Pancreas (tissue), 10 donors: ENCODE results near the gene EIF2AK2. TPM values are rescaled to one million over a fixed set of nuclear protein-coding genes. Genes with fewer than 3 reads are reported as not detected.

Experiments
- ATAC-seq, 4 donors: fragments of 200-7000 bp; cut with Tn5 transposase; one replicate each; pipeline versions ENCODE4 v1.8.0 to v1.9.1; 2020; ENCODE audit warnings: mild to moderate bottlenecking in 4 of 4, moderate library complexity in 4 of 4
- DNase-seq, 6 donors: peaks; one replicate each; pipeline ENCODE4 v3.0.0-alpha.2; 2020
- FAIRE-seq: peaks from 2 replicates; lab custom pipeline; 2012; peaks lifted over from hg19 to GRCh38; lab: Jason Lieb, UNC
- H3K27ac ChIP-seq, 4 donors: fragments of 200-600 bp; sonication (generic); 1 replicate in 3 of 4; 2 replicates in 1 of 4; pipeline versions ENCODE4 v1.5.0 to v1.8.0; 2020
- H3K27me3 ChIP-seq, 4 donors: fragments of 200-600 bp; one replicate each; pipeline ENCODE4 v1.8.0; 2021
- H3K36me3 ChIP-seq, 3 donors: fragments of 200-600 bp; sonication (generic) in 1 of 3; one replicate each; pipeline versions ENCODE4 v1.5.0 to v1.8.0; 2020 to 2021
- H3K4me1 ChIP-seq, 3 donors: fragments of 200-600 bp; one replicate each; pipeline ENCODE4 v1.8.0; 2021
- H3K4me3 ChIP-seq, 4 donors: fragments of 200-600 bp; sonication (generic) in 2 of 4; one replicate each; pipeline versions ENCODE4 v1.5.0 to v1.8.0; 2020 to 2021
- H3K9me3 ChIP-seq, 4 donors: fragments of 200-600 bp; one replicate each; pipeline ENCODE4 v1.8.0; 2021
- CTCF ChIP-seq, 4 donors: fragments of 200-600 bp; sonication (generic) in 3 of 4; IDR thresholded peaks; one replicate each; pipeline versions ENCODE4 v1.5.0 to v1.8.0; 2021; ENCODE audit warnings: antibody characterized with exemption in 4 of 4
- WGBS, 2 donors: extraction: QIAGEN DNeasy Blood & Tissue Kit; methylation state at CpG; one replicate each; pipeline ENCODE4 v1.1.7; 2013; 5-methylcytosine and 5-hydroxymethylcytosine counted together
- intact Hi-C, 3 donors: fragments of 100-400 bp; cut with DNase I; formaldehyde crosslinking; loops; one replicate each; pipeline versions ENCODE4 v1.11.1 to v1.14.2; 2022
- polyA plus RNA-seq, 2 donors: library from polyadenylated mRNA; stranded (reverse); fragments of 200-250 nt; gene quantifications; one replicate each; pipeline ENCODE4 v1.2.3, GENCODE V29; 2013
- total RNA-seq, 6 donors: library from RNA; stranded (reverse); fragmentation: NEBNext Ultra II Directional in 4 of 6; extraction: Animal tissue kit (Norgen Biotek cat#: 25700) in 4 of 6; gene quantifications; one replicate each; pipeline versions ENCODE4 v1.2.1 to v1.2.4, GENCODE V29; 2021 to 2023
- donor health status: healthy with polysubstance abuse.
- donor health status: DM: no; HTN: no; CAD: no; lungs with moderate emphysema.
- donor health status: DM: no; HTN: no; CAD: no.
- donor health status: control.
- donor health status: control.
- donor health status: Bipolar disorder and iron deficiency.
- donor health status: DM: yes; HTN: yes; CAD: no.
- donor health status: DM: no; HTN: no; CAD: no.
- donor health status: DM: no; HTN: no; CAD: no.
- donor health status: DM: yes; HTN: yes; CAD: no.

The EIF2AK2 gene
- total and polyA plus RNA-seq, 8 donors, result 2.6 to 22.6 (median 14.4) TPM

DNA sequence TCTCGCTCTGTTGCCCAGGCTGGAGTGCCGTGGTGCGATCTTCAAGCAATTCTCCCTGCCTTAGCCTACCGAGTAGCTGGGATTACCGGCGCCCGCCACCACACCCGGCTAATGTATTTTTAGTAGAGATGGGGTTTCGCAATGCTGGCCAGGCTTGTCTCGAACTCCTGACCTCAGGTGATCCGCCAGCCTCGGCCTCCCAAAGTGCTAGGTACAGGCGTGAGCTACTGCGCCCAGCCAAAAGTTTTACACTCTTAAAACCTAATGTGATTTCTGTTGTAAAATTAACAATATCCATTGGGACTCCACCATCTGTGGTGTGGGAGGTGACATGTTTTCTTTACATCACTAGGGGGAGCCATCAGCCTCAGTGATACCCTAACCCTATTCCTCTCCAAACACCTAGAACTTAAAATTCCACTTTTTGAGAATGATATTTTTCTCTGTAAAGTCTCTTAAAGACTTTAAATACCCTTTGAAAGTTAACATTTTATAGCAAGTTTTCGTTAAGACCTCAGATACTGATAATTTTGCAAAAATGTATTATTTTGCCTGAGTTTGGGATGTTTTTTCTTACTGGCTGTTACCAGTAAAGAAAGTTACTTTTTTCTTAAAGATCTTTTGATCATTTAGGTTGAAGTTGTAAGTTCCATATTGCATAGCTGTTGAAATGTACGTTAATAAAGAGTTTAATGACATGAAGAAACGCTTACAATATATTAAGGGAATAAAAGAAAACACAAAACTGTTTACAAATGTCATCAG is 11.6 kb upstream of the EIF2AK2 start:
- ATAC-seq (peak; percentile 71 to 93 (median 87)), DNase-seq (peak in 1 of 6 donors; percentile 34), FAIRE-seq (no peak)
- Histone ChIP-seq H3K36me3 (no peaks in the 10 kb centered on the region), H3K27ac (no peak overlapping the region), H3K4me1 (no peaks in the 10 kb centered on the region), H3K27me3 (no peaks in the 10 kb centered on the region), H3K9me3 (no peaks in the 10 kb centered on the region), H3K4me3 (no peak overlapping the region)
- intact Hi-C loops, result no loop called here
- WGBS, 2 donors, result 39 to 46% methylated on average over 17 of the region's 17 CpGs
- TF ChIP-seq CTCF (IDR thresholded peaks at IDR 0.05), result peak; percentile 16 to 66 (median 36)

DNA sequence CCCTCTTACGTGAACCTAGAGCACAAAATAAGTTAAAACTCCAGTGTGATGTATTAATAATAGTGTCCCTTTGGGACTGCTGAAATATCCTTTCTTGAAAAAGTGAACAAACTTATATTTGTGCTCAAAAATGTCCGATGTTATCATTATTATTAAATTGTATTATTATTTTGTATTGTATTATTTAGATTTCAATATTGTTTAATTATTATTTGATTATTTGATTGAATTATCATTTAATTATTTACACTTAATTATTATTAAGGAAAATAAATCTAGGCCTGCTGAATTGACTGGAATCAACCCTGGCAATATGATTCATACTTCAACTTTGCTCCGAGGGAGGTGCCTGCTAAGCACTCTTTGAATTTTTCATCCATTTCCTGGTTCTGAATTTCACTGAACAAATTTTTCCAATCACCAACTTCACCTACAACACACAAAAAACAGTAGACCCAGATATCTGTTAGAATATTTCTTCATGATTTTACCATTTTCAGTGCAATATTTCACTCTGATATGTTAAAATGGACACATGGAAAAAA is 10.9 kb upstream of the EIF2AK2 start:
- intact Hi-C loops, result no loop called here
- Histone ChIP-seq H3K9me3 (no peaks in the 10 kb centered on the region), H3K4me3 (no peak overlapping the region), H3K4me1 (no peaks in the 10 kb centered on the region), H3K36me3 (no peaks in the 10 kb centered on the region), H3K27ac (no peak overlapping the region), H3K27me3 (no peaks in the 10 kb centered on the region)
- FAIRE-seq (peak; percentile 65), DNase-seq (no peak), ATAC-seq (peak in 3 of 4 donors; percentile 51 to 90 (median 73))
- 74 to 77% methylated on average over 3 of the region's 3 CpGs for WGBS, 2 donors
- no peak for TF ChIP-seq CTCF (IDR thresholded peaks at IDR 0.05)

DNA sequence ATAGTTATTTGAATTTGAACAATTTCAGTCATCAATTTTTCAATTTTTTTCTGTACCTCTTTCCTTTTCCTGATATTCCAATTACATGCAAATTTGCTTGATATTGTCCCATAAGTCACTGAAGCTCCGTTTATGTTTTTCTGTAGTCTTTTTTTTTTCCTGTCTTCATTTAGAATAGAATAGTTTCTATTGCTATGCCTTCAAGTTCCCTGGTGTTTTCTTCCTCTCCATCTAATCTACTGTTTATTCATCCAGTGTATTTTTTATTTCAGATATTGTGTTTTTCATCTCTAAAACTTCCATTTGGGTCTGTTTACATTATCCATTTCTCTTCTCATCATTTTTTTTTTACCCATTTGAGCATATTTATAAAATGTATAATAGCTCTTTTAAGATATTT is 8.0 kb upstream of the EIF2AK2 start:
- intact Hi-C loops, result no loop called here
- WGBS, 2 donors, result 65 to 83% methylated on average over 1 of the region's 1 CpG
- H3K9me3 ChIP-seq, result no peaks in the 10 kb centered on the region
- ATAC-seq (no peak), FAIRE-seq (no peak), DNase-seq (no peak)
- H3K4me1 ChIP-seq, result no peaks in the 10 kb centered on the region
- no peaks in the 10 kb centered on the region for H3K27me3 ChIP-seq
- no peak overlapping the region for H3K27ac ChIP-seq
- no peak overlapping the region for H3K4me3 ChIP-seq
- no peaks in the 10 kb centered on the region for H3K36me3 ChIP-seq
- no peak for TF ChIP-seq CTCF (IDR thresholded peaks at IDR 0.05)

GRCh38 chr2:37156071-37156856 is 516 bp downstream of the EIF2AK2 start:
- WGBS, 2 donors, result 0% methylated on average over 27 of the region's 27 CpGs

More at GRCh38 chr2:37156071-37156856, 516 bp downstream of the EIF2AK2 start:
- FAIRE-seq, result no peak
- intact Hi-C loops, result no loop called here
- H3K4me1 ChIP-seq, result peaks cover 0 to 8% (median 8%) of the 10 kb centered on the region in 3 donors
- no peaks in the 10 kb centered on the region for H3K36me3 ChIP-seq
- peak; percentile 60 to 74 (median 63) for ATAC-seq
- peak overlapping the region; percentile 59 to 92 (median 90) for H3K4me3 ChIP-seq
- H3K9me3 ChIP-seq, result no peaks in the 10 kb centered on the region
- peak in 4 of 6 donors; percentile 36 to 54 (median 44) for DNase-seq
- peak overlapping the region; percentile 56 to 89 (median 77) for H3K27ac ChIP-seq
- TF ChIP-seq CTCF (IDR thresholded peaks at IDR 0.05), result no peak
- H3K27me3 ChIP-seq, result no peaks in the 10 kb centered on the region
